HG02759 (cell line): ENCODE data around the gene LRRC40.
A peak's percentile ranks its signal among the peaks of the same experiment; 100 is the strongest.
"Not testable (repeated sequence)": the region's sequence is repeated elsewhere in the genome, so short reads cannot be mapped to it uniquely, and the experiment has no call there.

ENCODE experiments used
- ATAC-seq: cut with Tn5 transposase; IDR thresholded peaks from one replicate; pipeline ENCODE4 v1.9.1; 2021; ENCODE audit warnings: mild to moderate bottlenecking, moderate library complexity; ENCODE audit not compliant: unreplicated experiment

Gene LRRC40

GRCh38 chr1:70205434-70206118 is at the start of gene LRRC40:
Gene LRRC40 (minus strand): TSS chr1:70205579. CDS start chr1:70205540, 39 bp downstream.
- ATAC-seq, result peak; percentile 90

GRCh38 chr1:70248729-70249128 is 43.4 kb upstream of the LRRC40 start:
- no peak for ATAC-seq

GRCh38 chr1:70247768-70248167 is 42.4 kb upstream of the LRRC40 start:
- no peak for ATAC-seq

GRCh38 chr1:70247122-70247521 is 41.7 kb upstream of the LRRC40 start:
- no peak for ATAC-seq

- no peak for ATAC-seq
Observed at GRCh38 chr1:70239940-70240339, 34.6 kb upstream of the LRRC40 start.

GRCh38 chr1:70234733-70235132 is 29.4 kb upstream of the LRRC40 start:
- ATAC-seq, result no peak

GRCh38 chr1:70231475-70231874 is 26.1 kb upstream of the LRRC40 start:
- ATAC-seq, result no peak

- ATAC-seq, result no peak
Observed at GRCh38 chr1:70228670-70229069, 23.3 kb upstream of the LRRC40 start.

GRCh38 chr1:70227439-70227838 is 22.1 kb upstream of the LRRC40 start:
- ATAC-seq, result no peak

- ATAC-seq, result no peak
Observed at GRCh38 chr1:70224954-70225353, 19.6 kb upstream of the LRRC40 start.

GRCh38 chr1:70222716-70223235 is 17.4 kb upstream of the LRRC40 start:
- ATAC-seq, result no peak

GRCh38 chr1:70221238-70222121 is 16.1 kb upstream of the LRRC40 start, which contains the start of gene SRSF11:
Gene SRSF11 (plus strand): TSS chr1:70221380. CDS start chr1:70221637, 257 bp downstream.
- ATAC-seq, result peak; percentile 98

- peak; percentile 8 for ATAC-seq
Observed at GRCh38 chr1:70220517-70221237, 15.3 kb upstream of the LRRC40 start.

GRCh38 chr1:70220015-70220414 is 14.6 kb upstream of the LRRC40 start:
- ATAC-seq, result no peak

GRCh38 chr1:70211541-70211940 is 6.2 kb upstream of the LRRC40 start:
- ATAC-seq, result no peak

GRCh38 chr1:70210820-70211219 is 5.4 kb upstream of the LRRC40 start:
- ATAC-seq, result no peak

GRCh38 chr1:70208292-70208691 is 2.9 kb upstream of the LRRC40 start:
- no peak for ATAC-seq

GRCh38 chr1:70207492-70207891 is 2.1 kb upstream of the LRRC40 start:
- ATAC-seq, result no peak

GRCh38 chr1:70206833-70207232 is 1.5 kb upstream of the LRRC40 start:
- ATAC-seq, result not testable (repeated sequence)

- peak; percentile 35 for ATAC-seq
Observed at GRCh38 chr1:70205071-70205433, 327 bp downstream of the LRRC40 start.

GRCh38 chr1:70204600-70204999 is 779 bp downstream of the LRRC40 start:
- no peak for ATAC-seq
